ENCODE measurements around the gene NUDT5.
"Not testable (repeated sequence)": the region's sequence is repeated elsewhere in the genome, so short reads cannot be mapped to it uniquely, and the experiment has no call there.

NUDT5 gene

DNA sequence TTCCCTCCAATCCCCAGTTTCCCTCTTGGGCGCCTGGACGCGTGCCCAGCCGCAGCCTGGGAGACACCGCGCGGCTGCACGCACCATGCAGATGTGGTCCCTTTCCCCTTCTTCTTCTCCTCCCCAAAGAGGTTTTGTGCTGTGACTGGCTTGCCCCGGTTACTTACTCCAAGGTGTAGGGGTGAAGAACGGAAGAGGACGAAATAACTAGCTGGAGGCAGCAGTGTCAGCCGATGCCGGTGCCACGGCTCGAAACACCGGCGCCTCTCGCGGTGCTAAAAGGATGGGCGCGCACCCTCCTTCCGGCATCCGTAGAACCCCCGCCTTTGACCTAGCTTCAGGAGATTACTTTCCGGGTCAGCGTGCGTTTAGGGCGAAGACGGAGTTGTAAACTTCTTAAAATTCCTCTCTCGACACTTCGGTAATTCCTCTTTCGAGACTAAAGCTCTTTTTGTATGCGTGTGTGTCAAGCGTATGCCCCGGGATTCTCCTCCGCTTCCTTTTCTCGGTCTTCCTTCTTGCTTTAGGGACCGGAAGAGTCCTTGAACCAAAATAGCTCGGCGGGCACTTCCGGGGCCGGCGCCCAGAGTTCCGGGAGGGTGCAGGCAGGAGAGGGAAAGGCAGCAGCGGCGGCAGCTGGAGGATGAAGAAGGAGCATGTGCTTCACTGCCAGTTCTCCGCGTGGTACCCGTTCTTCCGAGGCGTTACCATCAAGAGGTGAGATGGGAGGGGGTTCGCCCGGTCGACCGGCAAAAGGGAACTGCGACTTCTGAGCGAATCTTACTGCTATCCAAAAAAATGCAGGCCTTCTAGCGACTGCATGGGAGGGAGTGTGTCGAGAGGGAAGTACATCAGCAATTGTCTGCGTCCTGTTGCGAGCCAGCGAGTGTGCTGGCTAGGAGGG is at the start of gene NUDT5, which contains the start of gene CDC123:
Gene NUDT5 (minus strand): TSS at position 289 of the 904 bp plus-strand sequence. CDS start 9,600 bp downstream, outside the sequence.
Gene CDC123 (plus strand): TSS at position 586 of the 904 bp plus-strand sequence. CDS start 58 bp downstream, at position 644.
- DNase-seq = peak; percentile 84 to 95 (median 90)
- intact Hi-C loops (cut with DNase I) = loop anchor here (10.0 kb wide), 2 partner anchors 71 to 151 kb away; partner anchors contain the start of genes SEC61A2 and UPF2

DNA sequence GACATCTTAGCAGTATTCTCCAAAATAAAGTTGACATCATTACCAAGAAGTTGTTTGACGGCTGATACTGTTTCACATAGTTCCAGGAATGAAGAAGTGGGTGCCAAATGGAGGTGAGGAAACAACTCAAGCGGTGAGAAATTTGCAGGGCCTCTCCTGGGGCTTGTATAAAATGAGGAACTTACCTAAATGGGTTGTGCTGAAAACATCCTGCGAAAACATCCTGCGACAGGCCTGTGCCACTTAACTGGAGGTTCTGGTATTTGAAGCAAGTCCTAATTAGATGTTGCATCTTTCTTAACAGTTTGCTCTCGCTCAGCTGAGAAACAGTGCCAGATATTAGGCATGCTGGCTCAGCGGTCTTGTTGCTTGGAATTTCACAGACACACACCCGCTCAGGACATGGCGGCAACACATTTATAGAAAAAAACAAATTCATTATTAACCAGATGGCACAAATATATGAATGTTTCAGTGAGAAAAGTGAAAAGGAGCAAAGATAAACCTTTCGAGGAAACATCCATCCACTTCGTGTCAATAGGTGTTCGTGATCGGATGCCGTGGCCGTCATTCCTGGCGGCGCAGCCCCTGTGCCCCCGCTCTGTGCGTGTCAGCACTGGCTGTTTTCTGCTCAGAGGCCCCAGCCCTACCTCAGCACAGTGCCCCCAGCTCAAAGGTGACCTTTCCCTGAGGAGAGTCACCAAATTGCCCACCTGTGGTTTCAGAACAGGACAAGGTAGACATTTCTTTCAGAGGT is 48.4 kb upstream of the NUDT5 start:
- peak in 1 of 42 donors; percentile 4 for DNase-seq
- intact Hi-C loops (cut with DNase I) = no loop called here

DNA sequence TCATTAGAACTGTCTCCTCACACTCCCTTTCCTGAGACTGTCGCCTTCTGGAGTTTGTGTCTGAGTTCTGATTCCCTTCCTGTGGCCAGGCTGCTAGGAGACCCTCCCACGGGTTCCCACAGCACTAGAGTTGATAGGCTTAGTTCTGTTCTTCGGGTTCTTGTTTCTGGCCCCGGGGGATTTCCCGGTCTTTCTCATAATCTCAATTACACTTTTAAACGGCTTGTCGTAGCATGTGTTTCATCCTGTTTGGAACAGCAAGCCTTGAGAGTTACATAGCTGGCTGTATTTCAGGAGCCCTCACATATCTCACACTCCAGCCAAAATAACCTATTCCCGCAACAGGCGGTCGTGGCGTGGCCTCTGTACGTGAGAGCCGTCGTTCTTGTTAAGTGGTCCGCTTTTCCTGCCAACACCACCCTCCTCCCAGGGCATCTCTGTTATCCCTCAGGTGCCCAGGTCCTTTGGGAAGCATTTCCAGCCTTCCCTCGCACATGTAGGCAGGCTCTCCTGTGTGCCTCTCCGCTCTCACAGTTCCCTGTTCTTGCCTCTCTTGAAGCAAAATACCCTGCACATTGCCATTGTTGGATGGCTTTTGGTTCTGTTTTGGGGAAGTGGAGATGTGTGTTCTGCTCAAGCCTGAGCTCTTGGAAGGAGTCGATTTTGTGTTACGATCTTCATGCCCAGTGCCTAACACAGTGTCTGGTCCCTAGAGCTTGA is 46.3 kb upstream of the NUDT5 start:
- intact Hi-C loops (cut with DNase I) = no loop called here
- no peak for DNase-seq

DNA sequence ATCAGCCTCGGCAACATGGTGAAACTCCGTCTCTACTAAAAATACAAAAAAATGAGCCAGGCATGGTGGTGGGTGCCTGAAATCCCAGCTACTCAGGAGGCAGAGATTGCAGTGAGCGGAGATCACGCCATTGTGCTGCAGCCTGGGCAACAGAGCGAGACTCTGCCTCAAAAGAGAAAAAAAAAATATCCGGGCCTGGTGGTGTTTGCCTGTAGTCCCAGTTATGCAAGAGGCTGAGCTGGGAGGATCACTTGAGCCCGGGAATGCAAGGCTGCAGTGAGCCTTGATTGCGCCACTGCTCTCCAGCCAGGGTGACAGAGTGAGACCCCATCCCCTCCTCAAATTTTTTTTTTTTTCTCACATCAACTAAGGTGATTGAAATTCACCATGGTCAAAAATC is 43.1 kb upstream of the NUDT5 start:
- intact Hi-C loops (cut with DNase I) = no loop called here
- no peak for DNase-seq

DNA sequence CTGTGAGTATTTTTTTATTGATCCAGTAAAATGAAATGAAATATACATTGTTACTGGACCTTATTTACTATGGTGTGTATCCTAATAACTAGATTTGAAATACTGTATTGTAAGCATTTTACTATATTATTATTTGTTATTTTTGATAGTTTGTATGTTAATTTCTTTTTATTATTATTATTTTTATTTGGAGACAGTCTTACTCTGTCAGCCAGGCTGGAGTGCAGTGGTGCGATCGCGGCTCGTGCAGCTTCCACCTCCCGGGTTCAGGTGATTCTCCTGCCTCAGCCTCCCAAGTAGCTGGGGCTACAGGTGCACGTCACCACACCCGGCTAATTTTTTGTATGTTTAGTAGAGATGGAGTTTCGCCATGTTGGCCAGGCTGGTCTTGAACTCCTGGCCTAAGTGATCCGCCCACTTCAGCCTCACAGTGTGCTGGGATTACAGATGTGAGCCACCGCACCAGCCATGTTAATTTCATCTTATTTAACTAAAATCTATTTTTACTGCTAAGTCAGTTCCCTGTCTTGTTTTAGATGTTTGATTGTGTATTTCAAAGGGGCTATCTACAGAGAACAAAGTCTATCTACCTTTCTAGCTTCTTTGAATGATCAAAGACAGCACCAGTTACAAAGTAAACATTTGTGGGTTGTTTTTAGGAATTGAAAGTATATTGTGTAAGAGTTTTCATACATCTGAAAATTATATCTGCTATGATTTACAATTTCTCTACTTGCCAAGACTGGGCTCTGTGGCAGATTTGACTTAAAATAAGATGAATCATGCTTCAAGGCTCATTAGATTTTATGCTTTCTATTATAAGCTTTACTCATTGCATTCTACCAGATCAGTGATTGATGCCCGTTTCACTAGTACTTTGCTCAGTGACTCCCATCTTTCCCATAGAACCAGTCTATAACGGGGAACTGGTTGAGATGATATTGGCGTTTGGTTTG is 41.9 kb upstream of the NUDT5 start:
- intact Hi-C loops (cut with DNase I) = no loop called here
- no peak for DNase-seq

DNA sequence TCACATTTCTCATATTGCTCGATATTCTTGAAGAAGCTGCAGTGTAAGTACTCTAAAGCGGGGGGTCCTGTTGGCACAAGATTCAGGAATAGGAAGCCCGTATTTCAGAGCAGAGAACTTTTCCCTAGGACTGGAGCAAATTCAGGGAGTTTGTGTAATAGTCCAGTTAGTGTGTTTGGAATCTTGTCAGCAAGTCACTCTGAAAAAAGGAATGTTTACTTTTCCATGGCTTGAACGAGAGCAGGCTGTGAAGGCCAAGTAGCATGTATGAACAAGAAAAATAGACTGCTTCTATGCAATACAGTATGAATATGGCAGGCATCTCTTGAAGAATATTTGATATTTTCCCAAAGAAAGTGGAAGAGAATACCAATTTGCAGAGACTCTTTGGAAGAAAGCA is 40.1 kb upstream of the NUDT5 start:
- DNase-seq = no peak
- intact Hi-C loops (cut with DNase I) = no loop called here

DNA sequence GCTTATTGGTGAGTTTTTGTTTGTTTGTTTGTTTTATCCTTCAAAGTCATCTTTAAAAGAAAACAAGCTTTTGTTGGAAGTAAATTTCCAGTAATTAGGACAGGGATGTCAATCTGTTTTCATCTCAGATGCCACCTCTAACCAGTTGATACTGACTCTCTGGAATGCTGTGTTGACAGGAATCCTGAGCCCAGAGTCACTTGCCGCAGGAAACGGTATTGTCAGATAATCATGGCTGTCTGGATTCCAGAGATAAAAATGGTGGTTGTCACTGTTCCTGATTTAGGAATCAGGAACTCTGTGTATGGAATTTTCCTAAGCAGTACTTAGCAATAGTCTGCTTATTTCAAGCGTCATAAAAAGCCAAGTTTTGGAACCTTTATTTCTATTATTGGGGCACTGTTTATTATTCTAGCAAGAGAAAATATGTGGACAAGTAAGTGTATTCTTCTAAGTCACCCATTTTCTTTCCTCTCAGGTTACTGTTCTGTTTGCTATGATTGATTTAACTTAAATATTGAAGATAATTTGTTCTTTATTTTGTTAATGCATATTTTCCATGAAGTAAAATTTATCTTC is 39.5 kb upstream of the NUDT5 start:
- intact Hi-C loops (cut with DNase I) = no loop called here
- DNase-seq = no peak

DNA sequence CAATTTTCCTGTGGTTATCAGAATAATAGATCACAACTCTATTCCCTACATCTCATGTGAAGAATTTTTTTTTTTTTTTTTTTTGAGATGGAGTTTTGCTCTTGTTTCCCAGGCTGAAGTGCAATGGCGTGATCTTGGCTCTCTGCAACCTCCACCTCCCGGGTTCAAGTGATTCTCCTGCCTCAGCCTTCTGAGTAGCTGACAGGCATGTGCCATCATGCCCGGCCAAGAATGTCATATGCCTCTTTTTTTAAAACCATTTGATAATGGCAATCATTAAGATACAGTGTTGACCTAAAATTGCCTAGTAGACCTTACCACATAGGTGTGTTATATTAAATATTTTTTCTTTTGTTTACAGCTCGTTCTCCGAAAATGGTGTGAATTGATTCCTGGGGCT is 39.0 kb upstream of the NUDT5 start:
- DNase-seq; intact Hi-C loops (cut with DNase I): not testable (repeated sequence)

DNA sequence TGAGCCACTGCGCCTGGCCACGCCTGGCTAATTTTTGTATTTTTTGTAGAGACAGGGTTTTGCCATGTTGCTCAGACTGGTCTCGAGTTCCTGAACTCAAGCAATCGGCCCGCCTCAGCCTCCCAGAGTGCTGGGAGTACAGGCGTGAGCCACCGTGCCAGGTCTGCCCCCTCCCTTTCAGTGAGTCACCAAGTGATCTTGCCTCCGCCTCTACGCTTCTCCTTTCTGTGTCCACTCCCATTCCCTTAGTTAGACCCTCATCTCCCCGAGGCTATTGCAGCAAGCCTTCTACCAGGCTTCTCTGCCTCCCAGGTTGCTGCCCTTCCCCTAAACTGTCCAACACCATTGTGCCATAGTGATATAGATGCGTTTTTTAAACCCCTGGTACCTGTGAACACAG is 33.2 kb upstream of the NUDT5 start:
- intact Hi-C loops (cut with DNase I) = no loop called here
- DNase-seq = no peak

DNA sequence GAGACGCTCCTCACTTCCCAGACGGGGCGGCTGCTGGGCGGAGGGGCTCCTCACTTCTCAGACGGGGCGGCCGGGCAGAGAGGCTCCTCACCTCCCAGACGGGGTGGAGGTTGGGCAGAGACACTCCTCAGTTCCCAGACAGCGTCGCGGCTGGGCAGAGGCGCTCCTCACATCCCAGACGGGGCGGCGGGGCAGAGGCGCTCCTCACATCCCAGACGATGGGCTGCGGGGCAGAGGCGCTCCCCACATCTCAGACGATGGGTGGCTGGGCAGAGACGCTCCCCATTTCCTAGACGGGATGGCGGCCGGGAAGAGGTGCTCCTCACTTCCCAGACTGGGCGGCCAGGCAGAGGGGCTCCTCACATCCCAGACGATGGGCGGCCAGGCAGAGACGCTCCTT is 30.7 kb upstream of the NUDT5 start:
- DNase-seq; intact Hi-C loops (cut with DNase I): not testable (repeated sequence)

DNA sequence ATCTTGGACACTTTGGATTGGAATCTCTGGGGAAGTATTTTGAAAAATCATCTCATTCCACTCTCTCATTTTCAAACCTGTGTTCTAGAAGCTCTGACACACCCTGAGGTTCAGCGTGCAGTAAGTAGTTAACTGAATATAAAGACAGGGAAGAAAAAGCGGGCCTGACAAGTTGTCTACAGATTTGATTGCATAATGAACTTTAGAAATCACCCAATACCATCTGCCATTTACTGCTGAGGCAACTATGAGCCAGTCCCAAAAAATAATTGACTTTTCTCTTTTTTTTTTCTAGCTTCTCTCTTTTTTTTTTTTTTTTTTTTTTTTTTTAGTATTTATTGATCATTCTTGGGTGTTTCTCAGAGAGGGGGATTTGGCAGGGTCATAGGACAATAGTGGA is 29.8 kb upstream of the NUDT5 start:
- DNase-seq = no peak

DNA sequence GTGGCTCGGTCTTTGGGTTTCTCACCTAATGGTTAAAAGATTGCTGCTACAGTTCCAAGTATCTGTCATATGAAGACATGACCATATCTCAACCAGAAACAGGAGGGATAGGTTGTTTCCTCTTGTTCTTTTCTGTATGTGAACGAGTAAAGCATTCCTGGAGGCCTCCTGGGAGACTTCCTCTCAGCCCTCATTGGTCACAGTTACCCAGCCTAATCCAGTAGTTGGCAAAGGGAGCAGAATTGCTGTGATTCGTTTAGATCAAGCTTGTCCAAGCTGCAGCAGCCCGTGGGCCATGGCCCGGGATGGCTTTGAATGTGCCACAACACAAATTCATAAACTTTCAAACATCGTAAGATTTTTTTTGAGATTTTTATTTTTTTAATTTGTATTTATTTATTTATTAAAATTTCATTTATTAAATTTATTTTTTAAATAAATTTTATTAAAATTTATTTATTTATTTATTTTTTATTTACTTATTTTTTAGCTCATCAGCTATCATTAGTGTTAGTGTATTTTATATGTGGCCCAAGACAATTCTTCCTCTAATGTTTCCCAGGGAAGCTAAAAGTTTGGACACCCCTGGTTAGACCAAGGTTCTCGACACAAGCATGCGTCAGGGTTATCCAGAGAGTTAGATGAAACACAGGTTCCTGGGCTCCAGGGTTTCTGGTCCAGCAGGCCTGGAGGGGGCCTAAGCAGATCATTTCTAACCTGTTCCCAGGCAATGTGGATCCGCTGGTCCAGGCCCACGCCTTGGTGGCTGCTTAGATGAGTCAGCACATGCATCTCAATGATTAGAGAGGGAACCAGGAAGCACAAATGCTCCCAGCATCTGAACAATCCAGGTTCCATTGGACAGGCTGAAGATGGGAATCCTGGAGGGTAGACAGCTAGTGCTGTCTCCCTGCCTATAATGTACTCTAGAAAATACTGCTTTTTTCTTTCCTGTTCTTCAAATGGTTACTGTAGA is 25.9 kb upstream of the NUDT5 start:
- intact Hi-C loops (cut with DNase I) = no loop called here

More for the DNA sequence above, 29.8 kb upstream of the NUDT5 start:
- intact Hi-C loops (cut with DNase I) = no loop called here

DNA sequence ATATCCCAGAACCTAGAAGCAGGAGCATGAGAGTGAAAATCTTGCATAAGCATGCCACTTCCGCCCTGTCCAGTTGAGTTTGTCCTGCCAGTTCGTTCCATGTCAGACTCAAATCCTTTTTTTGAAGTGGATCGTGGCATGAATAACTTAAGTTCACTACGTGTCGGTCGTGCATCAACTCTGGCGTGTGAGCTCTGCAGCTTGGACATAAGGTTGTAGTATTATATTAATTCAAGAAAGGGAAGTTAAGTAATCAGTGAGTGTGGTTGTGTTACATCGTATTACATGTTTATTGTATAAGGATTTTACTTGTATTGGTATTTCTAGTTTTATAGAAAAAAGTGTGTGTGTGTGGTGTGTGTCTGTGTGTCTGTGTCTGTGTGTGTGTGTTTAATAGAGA is 23.3 kb upstream of the NUDT5 start:
- intact Hi-C loops (cut with DNase I) = no loop called here
- no peak for DNase-seq

More for the DNA sequence above, 25.9 kb upstream of the NUDT5 start:
- peak in 25 of 42 donors; percentile 15 to 77 (median 44) for DNase-seq

DNA sequence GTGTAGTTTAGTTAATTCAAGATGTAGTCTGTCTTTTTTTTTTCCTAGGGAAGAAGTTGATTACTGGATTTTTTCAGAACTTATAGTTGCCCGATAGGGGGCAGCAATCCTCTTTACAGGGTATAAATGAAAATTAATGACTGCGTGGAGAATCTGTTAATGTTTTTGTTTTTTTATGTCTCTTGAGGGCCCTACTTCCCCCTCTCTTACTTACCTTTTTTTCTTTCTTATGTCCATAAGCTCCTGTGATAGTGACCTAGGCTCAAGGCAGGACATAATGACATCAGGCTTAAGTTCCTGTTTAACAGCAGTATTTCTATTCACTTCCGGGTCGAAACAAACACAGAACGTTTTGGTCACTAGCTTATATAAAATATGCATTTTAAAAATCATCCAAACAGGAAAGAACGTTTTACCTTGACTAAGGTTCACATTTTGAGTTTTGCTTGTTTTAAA is 19.1 kb upstream of the NUDT5 start:
- DNase-seq = peak in 19 of 42 donors; percentile 33 to 78 (median 54)
- intact Hi-C loops (cut with DNase I) = no loop called here

DNA sequence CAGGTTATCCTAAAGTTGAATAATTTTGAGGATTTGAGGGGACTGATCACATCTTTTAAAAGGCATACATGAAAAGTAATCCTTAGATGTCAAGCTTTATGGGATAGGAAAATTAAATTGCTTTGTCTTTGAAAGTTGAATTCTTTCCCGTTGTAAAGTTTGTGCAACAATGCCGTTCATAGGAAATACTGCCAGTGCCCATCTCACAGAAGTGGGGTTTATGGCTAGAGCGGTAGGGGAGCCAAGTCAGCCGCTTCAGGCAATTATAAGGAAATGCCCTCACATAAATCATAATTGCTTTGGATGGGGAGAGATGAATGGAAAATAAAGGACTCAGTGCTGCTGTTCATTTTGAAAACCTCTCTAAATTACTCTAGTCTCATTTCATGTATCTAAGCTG is 18.4 kb upstream of the NUDT5 start:
- DNase-seq = no peak
- intact Hi-C loops (cut with DNase I) = no loop called here

DNA sequence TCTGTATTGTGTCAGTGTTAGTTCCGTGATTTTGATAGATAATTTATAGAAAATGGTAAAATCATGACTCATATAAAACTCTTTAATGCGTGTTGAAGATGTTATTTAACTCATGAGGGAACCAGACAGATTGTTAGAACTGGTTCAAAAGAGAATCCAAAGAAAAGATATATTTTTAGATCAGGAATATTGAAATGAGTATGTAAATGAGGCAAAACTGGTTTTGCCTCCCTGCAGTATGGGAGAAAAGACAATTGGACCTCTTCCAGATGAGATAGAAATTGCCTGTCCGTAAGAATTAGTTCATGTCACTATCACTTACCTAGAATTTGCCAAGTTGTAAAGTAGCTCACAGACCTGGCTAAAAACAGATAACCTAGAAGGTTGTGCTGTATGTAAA is 17.9 kb upstream of the NUDT5 start:
- DNase-seq = no peak
- intact Hi-C loops (cut with DNase I) = no loop called here

DNA sequence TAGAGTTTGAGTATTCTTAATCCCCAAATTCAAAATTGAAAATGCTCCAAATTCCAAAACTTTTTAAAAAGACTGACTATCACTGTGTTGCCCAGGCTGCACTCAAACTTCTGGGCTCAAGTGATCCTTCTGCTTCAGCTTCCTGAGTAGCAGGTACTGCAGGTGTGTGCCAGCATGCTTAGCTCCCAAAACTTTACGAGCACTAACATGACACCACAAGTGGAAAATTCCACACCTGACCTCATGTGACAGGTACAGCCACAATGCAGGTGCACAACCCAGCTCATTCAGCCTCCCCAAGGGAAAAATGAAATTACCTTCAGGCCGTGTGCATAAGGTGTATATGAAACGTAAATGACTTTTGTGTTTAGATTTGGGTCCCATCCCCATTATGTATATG is 16.8 kb upstream of the NUDT5 start:
- intact Hi-C loops (cut with DNase I) = no loop called here
- no peak for DNase-seq
